Mesodermal cell (in vitro differentiated cells): ENCODE measurements around the gene PLXNA4.

Source experiments
- H3K27ac ChIP-seq: 2 replicates; pipeline ENCODE4 v1.7.0; 2013; ENCODE audit warnings: mild to moderate bottlenecking, low read depth, low read length, moderate library complexity; ENCODE audit not compliant: severe bottlenecking
- H3K36me3 ChIP-seq: 2 replicates; pipeline ENCODE4 v1.7.1; 2013; ENCODE audit warnings: mild to moderate bottlenecking, low read length, moderate library complexity; ENCODE audit not compliant: control insufficient read depth, insufficient read depth
- H3K4me1 ChIP-seq: one replicate; pipeline ENCODE4 v1.7.1; 2013; ENCODE audit warnings: mild to moderate bottlenecking, low read length; ENCODE audit not compliant: insufficient read depth, control insufficient read depth, poor library complexity, severe bottlenecking
- H3K4me3 ChIP-seq: 2 replicates; pipeline ENCODE4 v1.7.0; 2013; ENCODE audit warnings: low read length, control low read depth, mild to moderate bottlenecking; ENCODE audit not compliant: insufficient read depth, poor library complexity, severe bottlenecking; ENCODE audit errors: extremely low read depth
- H3K9me3 ChIP-seq: 2 replicates; pipeline ENCODE4 v1.7.1; 2013; ENCODE audit warnings: mild to moderate bottlenecking, low read length, moderate library complexity; ENCODE audit not compliant: control insufficient read depth
- WGBS, 2 experiments: methylation state at CpG; one replicate each; pipeline ENCODE4 v1.1.5; 2013; ENCODE audit warnings: missing lambda C conversion rate in 2 of 2; ENCODE audit not compliant: insufficient coverage in 2 of 2; 5-methylcytosine and 5-hydroxymethylcytosine counted together

PLXNA4 gene

GRCh38 chr7:132376361-132377013 lies 199.8 kb downstream of the PLXNA4 start:
- 91 to 96% methylated on average over 4 of the region's 5 CpGs for WGBS, 2 experiments
- H3K9me3 ChIP-seq: no peaks in the 10 kb centered on the region
- peak overlapping the region; percentile 67 for H3K27ac ChIP-seq
- no peak overlapping the region for H3K4me3 ChIP-seq
- H3K4me1 ChIP-seq: peaks cover 4% of the 10 kb centered on the region
- no peaks in the 10 kb centered on the region for H3K36me3 ChIP-seq

DNA sequence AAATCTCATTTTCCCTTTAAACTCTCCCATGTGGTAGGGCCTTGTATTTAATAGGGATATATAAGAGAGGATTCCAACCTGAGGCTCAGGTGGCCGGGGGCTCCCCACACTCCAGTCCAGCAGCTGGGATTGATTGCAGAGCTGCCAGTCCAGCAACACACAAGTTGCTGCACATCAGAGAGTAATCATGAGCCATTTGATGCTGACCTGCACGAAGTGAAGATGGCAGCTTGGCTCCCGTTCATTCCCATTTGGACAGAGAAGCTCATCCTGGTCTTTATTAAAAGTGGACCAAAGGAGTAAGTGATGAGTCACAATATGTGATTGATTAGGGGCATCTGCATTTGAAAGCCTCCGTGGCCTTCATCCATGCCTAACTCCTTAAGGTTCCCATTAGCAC lies 202.4 kb downstream of the PLXNA4 start:
- no peaks in the 10 kb centered on the region for H3K36me3 ChIP-seq
- WGBS, 2 experiments: 79 to 85% methylated on average over 3 to 4 of the region's 4 CpGs
- H3K4me3 ChIP-seq: no peak overlapping the region
- H3K4me1 ChIP-seq: no peaks in the 10 kb centered on the region
- no peaks in the 10 kb centered on the region for H3K9me3 ChIP-seq
- H3K27ac ChIP-seq: no peak overlapping the region

GRCh38 chr7:132373041-132373440 lies 203.2 kb downstream of the PLXNA4 start:
- Histone ChIP-seq H3K4me1 (no peaks in the 10 kb centered on the region), H3K36me3 (no peaks in the 10 kb centered on the region), H3K27ac (no peak overlapping the region), H3K9me3 (no peaks in the 10 kb centered on the region), H3K4me3 (no peak overlapping the region)
- WGBS, 2 experiments: 93 to 94% methylated on average over 2 to 3 of the region's 3 CpGs

DNA sequence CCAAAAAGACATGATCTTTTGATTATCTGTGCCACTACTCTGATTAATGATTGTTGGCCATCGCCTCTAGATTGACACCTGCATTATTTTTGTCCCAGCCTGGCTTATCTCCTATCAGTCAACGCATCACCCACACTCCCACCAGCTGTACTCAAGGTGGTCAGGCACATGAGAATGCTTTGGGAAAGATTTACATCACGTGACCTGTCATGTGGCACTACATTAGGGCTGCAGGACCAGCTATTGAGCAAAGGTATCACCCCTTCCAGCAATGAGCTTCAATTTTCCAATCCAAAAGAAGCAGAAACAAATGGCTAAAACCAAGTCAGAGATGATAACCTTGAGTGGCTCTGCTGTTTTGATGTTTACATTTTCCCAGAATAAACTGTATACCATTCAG lies 204.3 kb downstream of the PLXNA4 start:
- H3K4me3 ChIP-seq: no peak overlapping the region
- 93 to 100% methylated on average over 2 to 3 of the region's 3 CpGs for WGBS, 2 experiments
- no peaks in the 10 kb centered on the region for H3K36me3 ChIP-seq
- H3K27ac ChIP-seq: no peak overlapping the region
- H3K9me3 ChIP-seq: no peaks in the 10 kb centered on the region
- H3K4me1 ChIP-seq: no peaks in the 10 kb centered on the region

DNA sequence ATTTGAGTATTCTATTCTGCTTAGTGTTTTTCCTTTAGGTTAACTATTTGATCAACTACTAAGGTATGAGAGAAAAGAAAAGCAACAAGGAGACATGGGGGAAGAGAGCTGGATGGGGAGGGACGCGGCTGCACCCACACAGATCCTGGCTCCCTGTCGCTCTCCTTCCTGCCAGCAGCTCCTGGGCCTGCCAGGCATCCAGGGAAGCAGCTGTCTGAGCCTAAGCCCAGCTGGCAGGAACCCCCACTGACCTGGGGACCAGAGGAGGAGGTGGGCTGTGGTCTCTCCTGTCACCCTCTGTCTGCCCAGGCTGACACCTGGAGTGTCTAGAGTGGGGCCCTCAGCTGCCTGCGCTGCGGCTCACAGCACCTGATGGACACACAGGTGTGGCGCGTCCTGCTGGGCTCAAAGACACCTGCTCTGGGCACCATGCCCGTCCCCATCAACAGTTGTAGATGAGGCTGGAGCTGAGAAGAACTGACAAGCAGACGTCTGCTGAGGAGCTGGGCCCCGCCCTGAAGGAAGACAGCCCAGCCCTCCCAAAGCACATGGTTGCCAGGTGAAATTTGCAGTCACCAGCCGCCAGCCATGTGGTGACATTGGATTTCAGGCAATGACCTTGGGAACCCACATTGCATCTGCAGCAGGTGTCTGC lies 207.9 kb downstream of the PLXNA4 start:
- Histone ChIP-seq H3K27ac (no peak overlapping the region), H3K4me3 (no peak overlapping the region), H3K4me1 (no peaks in the 10 kb centered on the region), H3K9me3 (no peaks in the 10 kb centered on the region), H3K36me3 (no peaks in the 10 kb centered on the region)
- WGBS, 2 experiments: 91 to 93% methylated on average over 9 to 11 of the region's 11 CpGs

GRCh38 chr7:132367795-132368194 lies 208.5 kb downstream of the PLXNA4 start:
- H3K27ac ChIP-seq: no peak overlapping the region
- H3K4me1 ChIP-seq: no peaks in the 10 kb centered on the region

GRCh38 chr7:132367004-132367403 lies 209.3 kb downstream of the PLXNA4 start:
- H3K9me3 ChIP-seq: no peaks in the 10 kb centered on the region
- H3K36me3 ChIP-seq: no peaks in the 10 kb centered on the region
- WGBS, 2 experiments: no CpG with 5 or more reads among the region's 1 CpG
- H3K27ac ChIP-seq: no peak overlapping the region
- H3K4me1 ChIP-seq: no peaks in the 10 kb centered on the region
- no peak overlapping the region for H3K4me3 ChIP-seq

More at GRCh38 chr7:132367795-132368194, 208.5 kb downstream of the PLXNA4 start:
- Histone ChIP-seq H3K4me3 (no peak overlapping the region), H3K9me3 (no peaks in the 10 kb centered on the region), H3K36me3 (no peaks in the 10 kb centered on the region)
- WGBS, 2 experiments: 86 to 96% methylated on average over 5 to 8 of the region's 9 CpGs

GRCh38 chr7:132364226-132364625 lies 212.0 kb downstream of the PLXNA4 start:
- H3K27ac ChIP-seq: no peak overlapping the region

DNA sequence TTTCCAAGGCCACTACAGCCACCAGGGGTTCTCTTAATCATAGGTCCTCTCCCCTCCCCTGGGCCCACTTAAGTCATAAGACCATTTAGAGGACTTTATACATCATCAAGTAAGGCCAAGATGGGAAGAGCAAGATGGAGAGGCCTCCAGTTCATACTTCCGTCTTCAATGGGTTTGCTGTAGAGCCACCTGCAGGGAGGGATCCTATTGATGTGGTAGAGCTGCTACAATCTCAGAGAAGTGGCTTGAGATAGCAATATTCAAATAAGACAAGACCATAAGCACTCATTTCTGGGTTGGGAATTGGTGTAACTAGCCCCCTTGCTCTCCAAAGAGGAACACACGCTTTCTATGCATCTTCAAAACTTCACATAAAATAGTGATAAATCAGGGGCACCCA lies 214.2 kb downstream of the PLXNA4 start:
- H3K4me3 ChIP-seq: no peak overlapping the region
- no CpG with 5 or more reads among the region's 2 CpGs for WGBS, 2 experiments
- no peak overlapping the region for H3K27ac ChIP-seq
- H3K4me1 ChIP-seq: no peaks in the 10 kb centered on the region
- no peaks in the 10 kb centered on the region for H3K36me3 ChIP-seq
- no peaks in the 10 kb centered on the region for H3K9me3 ChIP-seq

More at GRCh38 chr7:132364226-132364625, 212.0 kb downstream of the PLXNA4 start:
- WGBS, 2 experiments: 87 to 97% methylated on average over 5 of the region's 5 CpGs
- no peaks in the 10 kb centered on the region for H3K4me1 ChIP-seq
- no peaks in the 10 kb centered on the region for H3K36me3 ChIP-seq
- no peaks in the 10 kb centered on the region for H3K9me3 ChIP-seq
- H3K4me3 ChIP-seq: no peak overlapping the region

DNA sequence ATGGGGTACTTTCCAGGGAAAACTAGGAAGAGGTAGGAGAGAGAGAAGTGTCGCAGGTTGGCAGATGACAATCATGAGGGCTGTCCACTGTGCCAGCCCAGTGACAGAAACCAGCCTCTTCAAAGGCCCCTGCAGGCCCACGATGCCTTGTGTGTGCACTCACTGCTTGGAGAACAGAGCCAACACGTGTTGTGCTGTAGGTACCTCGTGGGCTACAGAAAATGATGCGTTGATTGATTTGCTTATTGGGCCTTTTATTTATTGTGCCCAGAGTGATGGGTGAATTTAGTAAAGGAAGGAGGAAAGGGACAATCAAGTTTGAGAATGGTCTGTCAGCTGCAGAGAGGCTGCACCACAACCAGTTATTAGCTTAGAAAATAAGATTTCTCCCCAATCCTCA lies 215.1 kb downstream of the PLXNA4 start:
- H3K36me3 ChIP-seq: no peaks in the 10 kb centered on the region
- no peak overlapping the region for H3K27ac ChIP-seq
- H3K9me3 ChIP-seq: no peaks in the 10 kb centered on the region
- WGBS, 2 experiments: 71 to 80% methylated on average over 2 to 3 of the region's 5 CpGs
- H3K4me1 ChIP-seq: no peaks in the 10 kb centered on the region
- no peak overlapping the region for H3K4me3 ChIP-seq

GRCh38 chr7:132359743-132360142 lies 216.5 kb downstream of the PLXNA4 start:
- WGBS, 2 experiments: 100% methylated on average over 1 of the region's 3 CpGs

More at GRCh38 chr7:132359743-132360142, 216.5 kb downstream of the PLXNA4 start:
- Histone ChIP-seq H3K27ac (no peak overlapping the region), H3K4me3 (no peak overlapping the region), H3K9me3 (no peaks in the 10 kb centered on the region), H3K4me1 (no peaks in the 10 kb centered on the region), H3K36me3 (no peaks in the 10 kb centered on the region)
